M059J (cell line): ENCODE results near the gene TBL1X. TPM values are rescaled to one million over a fixed set of nuclear protein-coding genes. Genes with fewer than 3 reads are reported as not detected.

Experiments used
- DNase-seq: peaks from one replicate; pipeline ENCODE4 v3.0.0-alpha.2; 2012; ENCODE audit warnings: low read depth
- total RNA-seq: library from RNA; depleted of rRNA; stranded (reverse); fragments of >200 nt; shearing (Covaris generic); gene quantifications from 2 replicates; pipeline ENCODE4 v1.2.3, GENCODE V29; 2014

TBL1X gene
- total RNA-seq, 1 experiment from 2014 or later = 12.7 TPM

DNA sequence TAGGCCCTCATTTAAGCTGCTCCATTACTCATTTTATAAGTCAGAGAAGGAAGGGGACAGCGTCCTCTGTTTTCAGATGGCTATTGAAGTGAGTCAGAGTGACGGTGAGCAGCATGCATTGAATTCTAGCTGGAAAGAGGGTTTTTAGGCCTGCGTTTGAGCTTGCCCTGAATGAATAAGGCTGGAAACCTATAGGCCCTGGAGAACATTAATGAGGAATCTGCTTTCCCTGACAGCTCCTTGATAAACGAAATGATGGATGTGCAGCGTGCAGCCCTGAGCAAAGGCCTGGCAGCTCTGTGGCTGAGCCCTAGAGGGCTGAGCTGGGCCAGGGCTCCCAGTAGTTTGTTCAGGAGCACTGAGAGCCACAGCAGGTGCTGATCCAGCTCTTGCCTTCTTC lies 33.4 kb downstream of the TBL1X start:
- DNase-seq = no peak

DNA sequence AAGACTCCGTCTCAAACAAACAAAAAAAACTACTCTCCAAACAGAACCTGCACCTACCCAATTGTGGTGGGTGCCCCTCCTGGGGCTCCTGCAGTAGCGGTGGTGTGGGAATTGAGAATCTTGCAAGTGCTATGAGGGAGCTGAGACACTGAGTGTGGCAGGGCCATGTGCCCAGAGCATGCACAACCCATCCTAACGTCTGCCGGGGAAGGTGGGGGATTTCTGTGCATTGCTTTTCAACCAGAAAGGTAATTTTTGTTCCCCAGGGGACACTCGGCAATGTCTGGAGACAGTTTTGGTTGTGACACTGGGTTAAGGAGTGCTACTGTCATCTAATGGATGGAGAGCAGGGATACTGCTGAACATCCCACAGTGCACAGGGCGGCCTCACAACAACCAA lies 35.7 kb downstream of the TBL1X start:
- no peak for DNase-seq

DNA sequence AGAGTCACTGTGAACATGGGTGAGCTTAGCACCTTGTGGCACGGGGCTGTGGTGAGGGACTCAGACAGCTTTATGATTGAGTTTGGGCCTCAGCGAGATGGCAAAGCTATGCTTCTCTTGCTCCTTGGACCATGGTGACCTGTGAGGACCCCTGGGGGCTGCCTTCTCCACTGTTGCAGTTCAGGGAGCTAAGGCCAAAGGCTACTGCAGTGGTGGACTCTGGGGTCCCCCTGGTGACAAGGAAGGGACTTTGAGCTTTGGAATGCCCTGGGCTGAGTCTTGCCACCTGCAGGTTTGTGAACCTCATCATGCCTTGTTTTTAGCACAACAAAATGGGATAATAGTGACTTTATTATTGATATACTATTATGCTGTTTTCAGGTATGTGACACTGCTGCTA lies 36.5 kb downstream of the TBL1X start:
- no peak for DNase-seq

DNA sequence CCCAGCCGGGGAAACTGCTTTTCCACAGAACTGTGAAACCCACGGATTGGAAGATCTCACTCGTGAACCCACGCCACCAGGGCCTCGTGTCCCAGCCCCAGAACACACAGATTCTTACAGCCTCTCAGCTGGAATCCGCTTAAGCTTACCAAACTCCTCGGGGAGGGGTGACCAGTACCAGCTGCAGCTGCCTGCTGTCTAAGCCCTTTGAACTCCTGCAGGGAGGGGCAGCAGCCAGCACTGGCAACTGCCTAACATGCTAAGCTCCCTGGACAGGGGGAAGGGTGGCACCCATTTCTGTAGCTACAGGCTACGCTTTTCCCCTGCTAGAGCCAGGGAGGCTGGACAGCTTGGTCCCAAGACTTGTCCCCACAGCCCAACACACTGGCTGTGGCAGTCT lies 38.4 kb downstream of the TBL1X start:
- DNase-seq = no peak

DNA sequence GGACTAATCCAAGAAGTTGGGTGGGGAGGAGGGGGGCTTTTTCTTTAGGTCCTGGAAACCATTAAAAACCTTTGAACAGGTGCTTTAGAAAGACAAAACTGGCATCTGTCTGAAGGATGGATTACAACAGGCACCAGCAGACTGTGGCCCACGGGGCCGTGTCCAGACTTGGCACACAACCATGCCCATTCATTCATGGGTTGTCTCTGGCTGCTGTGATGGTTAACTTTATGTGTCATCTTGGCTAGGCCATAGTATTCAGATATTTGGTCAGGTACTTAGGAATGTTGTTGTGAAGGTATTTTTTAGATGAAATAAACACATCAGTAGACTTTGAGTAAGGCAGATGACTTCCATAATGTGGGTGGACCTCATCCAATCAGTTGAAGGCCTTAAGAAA lies 45.5 kb downstream of the TBL1X start:
- DNase-seq = no peak

DNA sequence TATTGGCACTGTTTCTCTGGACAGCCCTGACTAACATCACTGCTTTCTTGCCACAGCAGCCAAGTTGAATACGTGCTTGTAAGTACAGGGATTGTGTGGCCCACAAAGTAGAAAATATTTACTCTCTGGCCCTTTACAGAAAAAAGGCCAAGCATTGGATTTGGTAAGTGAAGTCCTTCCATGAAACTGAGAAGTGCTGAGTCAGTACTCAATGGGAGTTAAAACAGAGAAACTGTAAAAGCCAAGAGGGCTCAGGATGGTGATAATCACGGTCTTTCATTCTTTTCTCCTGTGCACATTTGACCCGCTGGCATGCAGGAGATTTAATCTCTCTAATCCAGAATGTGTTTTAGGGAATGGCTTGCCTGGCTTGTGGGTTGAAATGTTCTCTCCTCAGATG lies 46.1 kb downstream of the TBL1X start:
- DNase-seq = no peak

DNA sequence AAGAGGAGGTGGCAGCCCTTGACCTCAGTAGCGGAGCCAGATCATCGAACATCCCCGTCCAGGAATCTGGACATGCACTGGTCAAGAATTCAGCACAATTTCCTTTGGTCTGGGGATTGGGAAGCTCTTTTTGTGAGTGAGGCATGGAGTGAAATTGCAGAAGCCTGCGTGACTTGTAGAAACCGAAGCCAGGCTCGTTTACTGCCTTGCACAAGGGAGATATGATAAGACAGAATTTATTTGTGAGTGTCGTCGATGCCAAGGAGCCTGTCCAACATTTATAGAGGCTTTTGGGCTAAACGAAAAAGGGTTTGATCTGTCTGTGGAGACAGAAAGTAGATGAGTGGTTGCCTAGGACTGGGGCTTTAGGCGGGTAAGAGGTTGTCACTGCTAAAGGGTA lies 50.6 kb downstream of the TBL1X start:
- no peak for DNase-seq

DNA sequence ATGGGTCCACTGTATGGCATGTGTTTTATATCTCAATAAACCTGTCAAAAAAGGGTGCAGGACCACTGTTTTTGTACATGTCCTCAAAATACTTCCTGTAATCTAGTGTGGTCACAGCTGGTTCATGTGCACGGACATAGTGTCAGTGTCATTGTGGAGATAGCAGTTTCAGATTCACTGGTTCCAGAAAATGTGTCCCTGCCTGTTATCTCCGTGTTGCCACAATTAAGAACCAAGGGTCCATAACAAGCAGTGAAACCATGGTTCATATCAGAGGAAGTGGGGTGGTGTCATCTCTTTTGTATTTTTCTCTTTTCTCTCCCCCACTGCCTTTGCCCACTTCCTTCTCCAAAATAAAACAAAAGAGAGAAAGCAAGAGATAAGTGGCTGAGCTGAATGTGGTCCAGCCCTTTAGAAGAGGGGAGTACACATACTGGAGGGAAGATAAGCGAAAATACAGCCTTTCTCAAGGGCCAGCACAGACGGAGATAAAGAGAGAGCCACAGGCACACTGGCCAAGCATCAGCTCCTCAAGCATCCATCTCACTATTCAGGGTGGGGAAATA lies 51.2 kb downstream of the TBL1X start:
- DNase-seq = no peak

DNA sequence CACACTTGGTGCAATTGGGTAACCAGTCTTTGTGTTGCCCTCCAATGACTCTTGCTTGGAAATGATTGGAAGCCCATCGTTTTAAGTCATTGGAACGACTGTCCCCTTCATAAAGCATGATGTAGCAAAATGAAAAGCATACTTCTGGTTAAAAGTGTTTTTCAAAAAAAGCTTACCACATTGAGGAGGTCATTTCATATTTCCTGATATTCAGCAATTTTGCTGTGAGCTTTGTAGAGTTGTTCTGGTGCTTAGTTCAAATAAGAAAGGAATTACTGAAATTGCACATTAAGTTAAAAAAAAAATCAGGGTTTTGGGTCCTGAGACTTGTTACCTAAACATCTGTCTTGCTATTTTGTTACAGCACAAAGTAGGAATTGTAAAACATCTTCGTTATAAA lies 51.8 kb downstream of the TBL1X start:
- DNase-seq = no peak

DNA sequence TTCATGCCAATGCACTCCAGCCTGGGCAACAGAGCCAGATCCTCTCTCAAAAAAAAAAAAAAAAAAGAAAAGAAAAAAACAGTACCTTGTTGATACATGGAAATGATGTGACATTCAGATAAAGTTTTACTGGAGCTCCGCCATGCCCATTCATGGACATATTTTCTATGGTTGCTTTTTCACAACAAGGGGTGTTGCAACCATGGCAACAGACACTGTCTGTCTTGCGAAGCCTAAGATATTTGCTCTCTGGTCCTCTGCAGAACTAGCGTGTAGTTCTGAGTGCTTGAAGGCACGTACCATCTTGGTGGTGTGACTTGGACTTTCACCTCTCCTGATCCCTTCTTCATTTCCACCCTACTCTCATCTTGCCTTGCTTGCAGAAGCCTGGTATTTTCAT lies 53.2 kb downstream of the TBL1X start:
- DNase-seq = no peak

DNA sequence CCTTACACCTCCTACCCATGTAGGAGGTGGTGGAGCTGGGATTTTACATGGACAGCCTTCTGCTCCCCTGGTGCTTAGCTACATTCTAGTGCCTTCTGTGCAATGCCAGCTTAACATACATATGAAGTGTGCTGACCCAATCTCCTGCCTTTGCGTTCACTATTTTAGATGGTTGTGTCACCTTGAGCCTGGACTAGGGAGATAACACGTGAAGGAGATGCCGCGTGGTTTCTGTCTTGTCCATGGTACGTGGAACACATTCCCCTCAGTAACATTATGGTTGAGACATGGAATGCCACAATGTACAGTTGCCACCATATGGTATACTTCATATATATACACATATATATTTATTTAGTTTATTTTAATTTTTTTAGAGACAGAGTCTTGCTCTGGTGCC lies 54.0 kb downstream of the TBL1X start:
- DNase-seq = no peak

DNA sequence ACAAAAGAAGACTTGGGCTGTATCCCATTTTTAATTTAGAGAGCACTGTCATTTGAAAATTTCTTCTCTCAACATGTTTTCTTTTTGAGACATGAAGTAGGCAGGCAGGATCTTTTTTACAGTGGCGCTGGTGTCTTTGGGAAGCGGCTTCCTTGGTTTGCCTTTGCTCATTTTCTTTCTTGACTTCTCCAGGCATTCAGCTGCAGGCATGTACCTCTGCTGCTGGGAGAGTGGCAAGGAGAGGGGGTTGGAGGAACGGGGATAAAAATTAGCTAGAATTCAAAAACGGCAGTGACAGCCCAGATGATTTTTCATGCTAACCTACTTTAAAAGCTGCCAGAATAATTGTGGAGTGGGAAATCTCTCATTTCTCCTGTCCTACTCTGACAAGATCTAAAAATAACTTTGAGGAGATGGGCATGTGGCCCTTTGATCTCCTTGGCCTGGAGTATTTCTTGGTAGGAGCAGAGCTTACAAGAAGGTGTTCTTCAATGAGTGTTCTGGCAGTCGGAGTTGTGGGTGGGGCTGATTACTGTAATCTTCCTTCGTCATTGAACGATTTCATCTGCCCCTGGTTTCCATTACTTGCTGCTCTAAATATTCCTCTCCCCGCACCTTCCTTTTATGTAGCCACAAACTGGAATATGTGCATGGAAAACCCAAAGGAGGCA lies 54.8 kb downstream of the TBL1X start:
- DNase-seq = no peak

DNA sequence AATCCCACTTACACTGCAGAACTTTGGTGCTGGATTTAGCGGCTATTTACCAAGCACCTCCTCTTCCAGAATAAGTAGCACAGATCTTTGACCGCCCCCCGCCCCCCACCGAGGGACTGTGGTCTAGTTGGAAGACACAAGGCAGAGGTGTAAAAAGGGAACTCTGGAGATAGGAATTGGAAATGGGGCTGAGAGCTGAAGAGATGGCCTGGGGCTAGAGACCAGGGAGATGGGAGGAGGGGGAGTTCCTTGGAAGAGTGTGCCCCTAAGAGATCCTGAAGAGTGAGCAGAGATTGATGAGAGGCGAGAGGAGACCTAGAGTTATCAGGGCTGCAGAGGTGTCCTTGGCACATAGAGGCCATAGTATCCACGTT lies 55.3 kb downstream of the TBL1X start:
- no peak for DNase-seq

DNA sequence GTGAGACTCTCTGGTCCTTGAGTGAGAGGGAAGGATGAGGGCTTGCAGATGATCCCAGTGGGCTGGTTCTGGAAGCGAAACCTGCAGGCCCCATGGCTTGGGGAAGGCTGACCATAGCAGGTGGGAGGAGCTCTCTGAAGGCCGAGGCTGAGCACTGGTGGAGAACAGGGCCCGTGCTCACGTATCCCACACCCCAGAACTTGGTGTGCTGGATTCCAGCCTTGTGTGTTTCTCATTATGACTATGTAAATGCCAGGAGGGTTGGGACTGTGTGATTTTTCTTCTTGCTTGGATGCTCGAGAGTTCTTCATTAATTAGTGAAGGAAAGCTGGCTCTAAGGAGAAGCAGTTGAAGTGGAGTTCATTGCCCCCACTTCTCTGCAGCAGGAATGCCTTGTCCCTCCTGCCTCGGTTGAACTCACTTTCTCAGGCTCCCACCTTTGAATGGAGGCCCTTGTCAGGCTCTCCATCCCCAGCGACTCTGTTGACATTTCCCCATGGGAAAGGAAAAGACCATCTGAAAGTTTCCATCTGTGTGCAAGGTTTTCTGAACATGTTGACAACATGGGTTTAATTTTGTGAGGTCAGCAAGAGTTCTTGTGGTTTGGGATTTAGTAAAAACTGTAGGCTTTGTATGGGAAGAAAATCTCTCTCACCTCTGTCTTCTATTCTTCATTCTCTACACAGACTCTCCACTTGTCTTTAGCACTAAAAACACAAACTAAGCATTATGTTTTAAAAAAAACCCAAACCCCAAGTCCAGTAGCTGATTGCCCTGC lies 57.7 kb downstream of the TBL1X start:
- DNase-seq = no peak

DNA sequence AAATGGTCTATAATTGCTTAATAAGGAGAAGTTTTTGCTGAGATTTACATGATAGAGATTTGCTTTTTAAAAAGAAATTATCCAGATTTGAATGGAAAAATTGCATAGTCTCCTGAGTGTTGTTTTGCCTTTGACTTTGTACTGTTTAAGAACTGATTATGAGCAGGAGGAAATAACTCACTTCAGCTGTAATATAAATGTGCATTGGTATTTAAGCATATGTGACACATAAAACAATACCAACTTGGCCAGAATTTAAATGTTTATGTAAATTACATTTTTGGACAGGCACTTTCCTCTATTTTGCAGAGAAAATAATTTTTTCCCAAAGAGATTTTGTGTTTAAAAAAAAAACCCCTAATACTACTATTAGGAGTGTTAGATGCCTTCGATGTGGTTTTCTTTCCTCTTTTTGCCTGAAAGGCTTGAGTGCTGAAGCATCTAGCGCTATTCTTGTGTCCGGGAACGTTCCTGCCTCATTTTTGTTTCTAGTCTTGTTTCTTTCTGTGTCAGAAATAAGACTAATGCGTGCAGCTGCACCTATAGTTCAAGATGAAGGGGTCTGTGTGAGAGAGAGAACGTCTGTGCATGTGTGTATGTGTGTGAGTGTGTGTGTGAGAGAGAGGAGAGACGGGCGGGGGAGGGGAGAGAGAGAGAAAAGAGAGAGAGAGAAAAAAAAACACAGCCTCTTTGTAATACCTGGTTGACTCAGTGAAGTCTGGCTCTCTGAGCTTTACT lies 60.8 kb downstream of the TBL1X start:
- no peak for DNase-seq

DNA sequence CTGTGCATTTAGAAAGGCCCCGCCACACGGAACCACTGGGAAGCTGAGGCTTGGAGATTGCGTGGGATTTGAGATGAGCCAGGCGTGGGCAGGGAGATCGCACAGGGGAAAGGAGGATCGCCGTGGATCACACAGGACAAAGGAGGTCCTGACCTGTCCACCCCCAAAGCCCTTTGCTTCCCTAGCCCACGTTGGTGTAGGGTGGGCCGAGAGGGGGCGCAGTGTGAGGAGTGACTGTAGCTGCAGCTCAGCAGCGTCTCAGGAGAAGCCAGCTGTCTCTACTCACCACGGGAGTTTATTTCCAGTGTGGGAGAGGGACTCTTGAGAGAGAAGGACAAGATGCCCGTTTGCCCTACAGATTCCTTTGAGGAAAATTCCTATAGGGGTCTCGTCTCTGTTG lies 62.1 kb downstream of the TBL1X start:
- DNase-seq = no peak

DNA sequence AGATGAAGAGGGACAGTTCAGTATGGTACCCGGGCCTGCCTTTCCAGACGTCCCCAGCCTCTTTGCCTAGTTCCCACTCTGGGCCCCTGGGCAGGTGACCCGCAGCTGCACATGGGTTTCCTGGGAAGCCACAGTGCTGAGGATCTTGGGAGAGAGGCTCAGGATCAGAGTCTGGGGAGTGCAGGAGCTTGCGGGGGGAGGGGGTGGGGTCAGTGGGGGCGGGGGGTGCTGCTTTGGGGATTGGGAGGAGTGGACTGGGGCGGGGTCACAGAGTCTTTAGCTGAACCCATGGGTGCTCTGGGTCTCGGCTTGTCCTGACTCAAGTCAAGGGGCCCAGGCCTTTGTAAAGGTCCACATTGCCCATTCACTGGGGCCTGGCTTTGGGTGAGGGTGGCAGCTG lies 63.6 kb downstream of the TBL1X start:
- no peak for DNase-seq

DNA sequence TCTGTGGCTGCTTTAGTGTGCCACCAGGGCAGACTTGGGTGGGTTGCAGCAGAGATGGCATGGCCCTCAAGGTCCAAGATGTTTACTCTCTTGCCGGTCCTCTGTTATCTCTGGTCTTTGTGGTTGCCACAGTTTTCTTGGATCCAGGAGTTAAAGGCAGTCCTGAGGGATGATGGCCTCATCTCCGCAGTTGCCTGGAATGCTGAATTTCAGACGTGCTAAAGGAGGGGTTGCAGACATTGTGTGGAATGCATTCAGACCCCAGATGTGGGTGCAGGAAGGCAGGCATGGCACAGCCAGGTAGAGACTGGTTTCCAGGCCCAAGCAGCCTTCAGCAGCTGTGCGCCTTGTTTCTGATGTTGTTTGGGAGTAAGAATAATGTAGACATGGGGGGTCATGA lies 64.4 kb downstream of the TBL1X start:
- DNase-seq = no peak

DNA sequence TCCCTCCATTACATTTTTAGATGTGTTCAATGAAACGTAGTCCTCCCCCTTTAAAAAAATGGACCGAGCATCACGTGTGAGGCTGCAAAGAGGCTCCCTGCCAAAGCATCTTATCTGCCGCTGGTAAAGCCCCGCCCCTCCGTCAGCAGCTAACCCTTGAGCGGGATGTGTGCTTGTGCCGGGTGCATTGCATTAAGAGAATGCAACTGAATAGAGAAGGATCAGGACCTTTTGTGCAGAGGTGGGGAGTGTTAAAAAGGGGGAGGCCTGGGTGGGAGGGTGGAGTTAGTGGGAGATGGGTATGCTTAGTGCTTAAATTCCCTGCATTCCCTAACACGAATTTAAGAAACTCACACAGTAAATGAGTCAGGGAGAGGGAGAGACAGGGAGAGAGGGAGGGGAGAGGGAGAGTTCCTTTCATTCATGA lies 66.0 kb downstream of the TBL1X start:
- DNase-seq = peak; percentile 86

DNA sequence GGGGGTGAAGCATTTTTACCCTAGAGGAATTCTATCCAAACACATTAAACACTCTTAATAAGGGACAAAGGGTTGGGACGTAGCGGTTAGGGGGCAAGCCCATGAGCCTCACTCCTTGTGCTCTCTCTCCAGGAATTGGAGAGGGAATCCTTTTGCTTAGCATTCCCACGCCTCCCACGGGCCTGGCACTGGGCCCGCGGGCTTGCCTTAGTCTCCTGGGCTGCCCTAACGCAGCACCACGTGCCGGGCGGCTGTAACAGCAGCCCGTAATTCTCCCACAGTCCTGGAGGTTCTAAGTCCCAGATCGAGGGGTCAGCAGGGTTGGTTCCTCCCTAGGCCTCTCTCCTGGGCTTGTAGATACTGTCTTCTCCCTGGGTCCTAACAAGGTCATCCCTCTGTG lies 67.5 kb downstream of the TBL1X start:
- DNase-seq = no peak

DNA sequence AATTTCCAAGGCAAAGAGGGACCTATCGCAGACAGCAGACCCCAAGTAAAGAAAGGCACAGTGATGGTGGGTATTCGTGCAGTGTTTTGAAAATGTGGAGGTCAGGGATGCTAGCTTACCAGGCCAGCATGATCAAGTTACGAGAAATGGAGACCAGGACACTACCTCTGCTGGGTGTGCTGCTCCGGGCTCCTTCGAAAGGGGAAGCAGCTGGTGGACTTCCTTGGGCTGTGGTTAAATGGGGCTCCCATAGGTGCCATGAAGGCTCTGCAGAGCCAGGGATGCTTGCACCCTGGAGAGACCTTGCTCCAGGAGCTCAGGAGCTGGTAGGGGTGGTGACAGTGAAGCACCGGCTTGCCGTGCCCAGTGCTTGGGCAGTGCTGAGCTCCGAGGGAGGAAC lies 68.8 kb downstream of the TBL1X start:
- no peak for DNase-seq

DNA sequence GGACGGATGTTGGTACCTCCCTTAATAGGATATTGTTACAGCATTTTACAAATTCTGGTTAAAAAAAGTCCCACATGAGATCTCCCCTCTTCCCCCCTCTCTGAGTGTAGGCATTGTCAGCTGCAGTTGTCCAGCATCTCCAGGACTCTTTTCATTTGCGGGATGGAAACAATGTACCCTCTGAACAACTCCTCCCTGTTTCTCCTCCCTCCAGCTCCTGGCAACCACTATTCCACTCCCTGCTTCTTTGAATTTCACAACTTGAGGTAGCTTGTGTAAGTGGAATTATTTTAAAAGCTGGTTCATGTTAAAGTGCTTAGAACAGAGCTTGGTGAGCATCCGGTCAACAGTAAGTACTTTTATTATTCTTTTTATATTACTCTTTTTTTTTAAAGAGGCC lies 69.8 kb downstream of the TBL1X start:
- no peak for DNase-seq

DNA sequence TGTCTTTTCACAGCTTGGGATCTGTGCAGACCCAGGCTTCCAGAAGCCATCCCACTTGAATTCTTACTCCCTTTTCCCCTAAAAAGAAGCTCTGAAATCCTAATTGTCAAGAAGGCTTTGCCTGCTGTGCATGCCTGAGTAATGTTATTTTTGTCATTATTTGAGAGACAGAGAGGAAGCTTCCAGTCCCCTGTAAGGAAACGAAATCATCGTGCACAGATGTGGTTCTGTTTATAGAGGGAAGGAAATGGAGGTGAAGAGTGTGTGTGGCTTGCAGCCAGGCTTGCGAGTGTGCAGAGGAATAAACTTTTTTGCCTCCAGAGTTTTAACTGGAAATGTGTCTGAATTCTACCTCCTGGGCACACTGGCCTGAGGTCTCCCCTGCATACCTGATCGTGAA lies 70.2 kb downstream of the TBL1X start:
- DNase-seq = no peak
